SW480 (cell line): ENCODE results near the gene SCFD2.
A peak's percentile ranks its signal among the peaks of the same experiment; 100 is the strongest.

Experiments
- DNase-seq: peaks from one replicate; pipeline ENCODE4 v3.0.0-alpha.2; 2016; ENCODE audit warnings: low spot score

SCFD2 gene

DNA sequence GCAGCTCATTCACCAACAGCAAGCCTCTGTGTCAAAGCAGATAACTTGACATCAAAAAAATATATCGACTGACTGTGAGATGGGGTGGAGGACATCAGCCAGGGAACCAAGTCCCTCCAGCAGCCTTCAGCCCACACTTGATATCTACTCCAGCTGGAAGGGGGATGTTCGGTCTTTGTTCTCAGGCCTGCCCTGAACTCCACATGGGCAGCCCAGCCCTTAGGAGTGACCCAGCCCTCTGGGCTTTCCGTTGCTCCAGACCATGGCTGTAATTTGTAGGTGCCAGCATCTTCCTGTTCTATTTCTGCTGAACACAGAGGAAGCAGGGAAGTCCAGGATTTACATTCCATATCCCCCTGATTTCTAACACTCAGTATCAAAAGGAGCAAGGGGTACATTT is 486.4 kb downstream of the SCFD2 start:
- no peak for DNase-seq

DNA sequence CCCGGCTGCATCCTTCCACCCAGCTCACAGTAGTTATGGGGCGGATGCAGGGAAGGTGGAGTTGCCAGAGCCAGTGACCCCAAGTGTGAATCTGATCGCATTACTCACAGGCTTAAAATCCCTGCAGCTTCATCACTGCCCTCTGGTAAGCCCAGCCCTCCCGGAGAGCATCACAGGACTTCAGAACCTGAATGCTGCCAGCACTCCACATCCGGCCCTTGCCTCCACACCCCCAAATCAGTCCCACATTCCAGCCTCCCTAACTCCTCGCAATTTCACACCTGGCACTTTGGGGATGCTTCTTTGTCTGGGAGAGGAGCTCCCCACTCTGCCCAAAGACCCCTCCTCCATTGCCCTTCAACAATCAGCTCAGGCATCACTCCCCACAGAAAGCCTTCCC is 488.2 kb downstream of the SCFD2 start:
- DNase-seq: no peak

DNA sequence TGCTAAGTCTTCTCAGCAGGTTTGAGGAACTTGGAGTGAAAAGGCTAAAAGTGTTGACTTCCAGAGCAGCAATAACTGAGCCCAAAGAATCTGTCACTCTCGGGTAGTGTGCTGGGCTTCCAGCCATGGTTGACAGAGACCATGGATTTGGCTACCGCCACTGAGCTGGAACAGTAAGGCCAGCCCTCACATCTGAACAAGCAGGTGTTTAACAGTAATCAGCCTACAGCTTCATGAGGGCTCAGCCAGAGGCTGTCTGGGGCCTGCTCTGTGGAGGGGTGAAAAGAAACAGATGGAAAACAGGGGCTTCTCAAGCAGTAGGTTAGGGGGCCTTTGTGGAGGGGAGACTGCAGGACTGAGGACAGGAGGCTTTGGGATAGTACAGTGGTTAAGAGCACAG is 488.8 kb downstream of the SCFD2 start:
- DNase-seq: no peak

DNA sequence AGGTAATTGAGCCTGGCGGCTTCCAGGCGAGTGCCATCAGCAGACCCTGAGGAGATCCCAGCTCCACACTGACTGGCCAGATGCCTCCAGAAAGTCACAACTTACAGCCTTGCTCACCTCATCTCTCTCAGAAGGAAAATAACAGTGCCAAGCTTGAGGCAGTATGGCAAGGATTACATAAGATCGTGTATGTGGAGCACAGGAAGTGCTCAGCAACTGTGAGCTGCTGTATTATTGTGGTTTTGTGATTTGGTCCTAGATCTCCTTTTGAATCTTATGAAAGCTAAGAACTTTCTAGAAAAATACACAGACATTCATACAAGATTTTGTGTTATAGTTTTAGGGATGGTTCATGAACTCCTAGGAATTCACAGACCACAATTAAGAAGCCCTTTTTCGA is 489.8 kb downstream of the SCFD2 start:
- DNase-seq: no peak

DNA sequence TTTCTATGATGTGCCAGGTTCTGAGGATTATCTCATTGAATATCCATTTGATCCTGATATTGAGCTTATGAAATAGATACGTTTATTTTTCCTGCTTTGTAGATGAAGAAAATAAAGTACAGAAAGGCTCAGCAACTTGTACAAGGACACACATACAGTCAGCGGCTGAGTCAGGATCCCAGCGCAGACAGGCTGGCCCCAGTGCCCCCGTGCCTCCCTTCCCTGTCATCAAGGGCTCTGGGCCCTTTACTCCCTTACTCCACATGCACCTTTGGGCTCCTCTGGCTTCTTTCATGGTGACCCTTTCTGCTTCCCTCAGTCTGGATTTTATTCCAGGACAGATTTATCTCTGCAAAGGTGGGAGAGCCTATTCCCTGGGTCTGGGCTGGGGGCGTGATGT is 490.9 kb downstream of the SCFD2 start:
- DNase-seq: no peak

DNA sequence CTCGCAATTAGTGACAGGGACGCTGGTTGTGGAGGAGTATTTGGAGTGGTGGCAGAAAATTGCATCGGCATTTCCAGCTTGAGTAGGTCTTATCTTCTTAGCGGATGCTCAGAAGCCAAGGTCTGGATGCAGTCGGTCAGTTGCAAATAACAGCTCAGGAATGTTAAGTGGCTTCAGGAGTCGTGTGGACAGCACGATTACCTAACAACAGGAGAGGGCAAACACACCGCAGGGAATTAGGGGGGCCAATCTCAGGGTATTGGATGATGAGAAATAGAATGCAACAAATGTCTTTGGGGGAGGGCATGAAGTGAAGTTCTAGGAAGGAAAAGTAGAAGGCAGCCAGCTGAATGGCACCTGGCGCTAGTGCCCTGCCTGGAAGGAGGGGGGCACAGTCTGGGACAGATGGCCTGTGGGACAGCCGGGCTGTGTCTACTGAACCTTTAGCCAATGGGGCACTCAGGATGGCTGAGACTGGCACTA is 492.0 kb downstream of the SCFD2 start:
- no peak for DNase-seq

DNA sequence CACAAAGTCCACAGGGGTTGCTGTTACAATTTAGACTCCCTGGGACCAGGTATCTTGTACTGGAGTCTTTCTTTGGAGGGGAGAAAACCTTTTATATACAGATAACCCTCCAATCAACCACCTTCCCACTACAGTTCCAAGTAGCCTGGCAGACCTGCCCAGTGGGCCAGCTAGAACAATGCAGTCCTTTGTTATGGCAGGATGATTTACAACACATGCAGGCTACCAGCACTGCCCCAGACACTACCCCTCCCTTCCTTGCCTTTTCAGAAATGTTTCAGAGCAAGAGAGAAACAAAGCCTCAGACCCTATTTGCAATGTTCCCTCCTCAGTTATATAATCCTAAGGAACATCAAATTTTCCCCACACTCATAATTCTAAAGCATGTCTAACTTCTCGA is 492.7 kb downstream of the SCFD2 start:
- peak; percentile 81 for DNase-seq

DNA sequence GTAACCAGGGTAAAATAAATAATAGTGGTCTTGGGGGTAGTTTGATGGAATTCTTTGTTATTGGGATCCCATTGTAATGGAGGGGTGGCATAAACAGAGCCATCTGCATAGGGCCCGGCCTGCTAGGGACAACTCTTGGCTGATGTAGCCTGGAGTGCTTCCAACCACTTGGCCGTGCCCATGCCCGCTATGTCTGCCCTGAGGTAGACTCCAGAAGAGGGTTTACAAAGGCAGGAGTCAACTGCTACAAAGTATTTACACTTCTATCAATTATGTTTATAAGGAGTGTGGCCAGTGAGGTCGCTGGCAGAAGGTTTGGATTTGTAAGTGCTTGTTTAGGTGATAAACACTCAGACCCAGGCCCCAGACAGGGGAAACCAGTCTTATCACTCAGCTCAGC is 495.6 kb downstream of the SCFD2 start:
- no peak for DNase-seq

DNA sequence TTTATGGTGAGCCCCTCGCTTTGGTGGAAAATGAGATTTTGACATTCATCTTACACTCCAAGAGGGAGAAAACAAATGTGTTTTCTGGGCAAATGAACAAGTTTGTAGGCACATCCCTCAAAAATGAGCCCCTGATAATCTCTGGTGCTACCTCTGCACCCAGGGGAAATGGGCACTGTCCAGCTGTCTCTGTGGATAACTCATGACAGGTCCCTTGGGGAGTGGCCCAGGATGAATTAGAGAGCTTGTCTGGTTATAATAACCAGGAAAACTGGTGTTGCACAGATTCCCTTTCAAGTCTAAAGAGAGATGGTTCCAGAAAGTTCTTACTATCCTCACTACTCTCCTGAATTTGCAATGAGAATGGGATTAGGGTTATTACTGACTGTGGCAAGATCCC is 496.2 kb downstream of the SCFD2 start:
- no peak for DNase-seq

DNA sequence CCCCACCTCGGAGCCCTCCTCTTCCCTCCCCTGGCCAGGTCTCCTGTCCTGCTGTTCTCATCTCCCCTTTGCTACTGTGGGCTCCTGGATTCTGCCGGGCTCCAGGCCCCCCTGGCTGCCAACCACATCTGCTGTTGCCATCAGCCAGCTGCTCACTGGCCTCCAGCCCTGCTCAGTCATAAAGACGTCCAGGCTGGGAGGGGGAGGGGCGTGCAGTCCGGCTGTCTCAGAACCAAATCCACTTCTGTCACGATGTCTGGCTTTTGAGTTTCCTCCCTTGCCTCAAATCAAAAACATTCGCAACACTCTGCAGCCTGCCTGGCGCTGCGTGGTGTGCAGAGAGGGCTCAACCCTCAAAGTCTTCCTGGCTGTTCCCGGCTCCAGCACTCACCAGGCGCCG is 496.7 kb downstream of the SCFD2 start:
- DNase-seq: no peak

DNA sequence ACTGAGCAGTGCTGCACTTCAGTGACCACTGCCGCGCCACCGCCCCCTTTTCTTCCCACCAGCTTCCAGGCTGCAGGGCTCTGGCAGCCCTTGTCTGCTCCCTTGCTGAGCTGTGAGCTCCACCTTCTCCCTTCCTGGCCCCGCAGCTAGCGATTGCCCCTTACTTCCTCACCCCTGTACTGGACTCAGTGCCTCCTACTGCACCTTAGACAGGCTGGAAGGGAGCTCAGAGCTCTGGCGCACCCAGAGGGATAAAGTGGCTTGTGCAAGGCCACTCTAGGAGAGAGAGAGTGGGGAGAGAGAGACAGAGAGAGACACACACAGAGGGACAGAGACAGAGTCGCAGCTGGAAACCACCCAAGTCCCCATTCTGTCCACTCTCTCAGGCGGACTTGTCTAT is 497.7 kb downstream of the SCFD2 start:
- DNase-seq: no peak

DNA sequence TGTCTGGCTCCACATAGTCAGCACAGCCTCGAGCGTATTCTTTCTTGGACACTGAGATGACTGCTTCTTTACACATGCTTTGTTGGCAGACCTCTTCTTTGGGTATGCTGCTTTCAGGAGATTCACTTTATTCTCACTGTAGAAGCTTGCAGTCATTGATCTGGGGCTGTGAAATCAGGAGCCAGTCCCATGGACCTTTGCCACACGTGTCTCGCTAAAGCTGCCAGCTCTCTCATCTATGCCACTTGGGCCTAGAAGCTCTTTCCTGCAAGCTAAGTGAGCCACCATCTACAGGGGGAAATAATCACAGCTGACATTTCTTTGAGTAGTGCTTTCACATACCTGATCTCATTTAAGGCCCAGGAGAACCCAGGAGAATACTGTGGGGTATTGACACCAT is 498.7 kb downstream of the SCFD2 start:
- no peak for DNase-seq

DNA sequence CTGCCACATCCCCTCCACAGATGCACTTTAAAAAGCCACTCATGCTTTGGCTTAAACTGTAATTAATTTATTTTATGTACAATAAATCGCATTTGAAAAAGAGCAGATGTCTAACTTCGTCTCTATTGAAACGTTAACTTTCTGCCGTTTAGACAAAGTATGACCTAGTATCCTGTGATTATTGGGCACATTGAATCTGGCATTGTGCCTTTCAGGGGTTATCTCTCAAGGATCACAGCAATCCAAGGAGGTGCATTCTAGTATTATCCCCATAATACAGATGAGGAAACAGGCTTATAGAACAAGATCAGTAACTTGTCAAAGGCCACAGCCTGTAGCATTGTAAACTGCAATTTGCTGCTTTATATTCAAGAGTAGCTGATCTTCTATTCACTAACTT is 499.1 kb downstream of the SCFD2 start:
- no peak for DNase-seq

DNA sequence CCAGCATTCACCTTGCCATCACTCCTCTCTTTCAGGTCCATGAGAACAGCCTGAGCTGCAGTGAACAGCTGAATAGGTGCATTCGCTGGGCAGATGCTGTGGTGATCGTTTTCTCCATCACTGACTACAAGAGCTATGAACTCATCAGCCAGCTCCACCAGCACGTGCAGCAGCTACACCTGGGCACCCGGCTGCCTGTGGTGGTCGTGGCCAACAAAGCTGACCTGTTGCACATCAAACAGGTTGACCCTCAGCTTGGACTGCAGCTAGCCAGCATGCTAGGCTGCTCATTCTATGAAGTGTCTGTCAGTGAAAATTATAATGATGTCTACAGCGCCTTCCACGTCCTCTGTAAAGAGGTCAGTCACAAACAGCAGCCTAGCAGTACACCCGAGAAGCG is 500.6 kb downstream of the SCFD2 start:
- no peak for DNase-seq

DNA sequence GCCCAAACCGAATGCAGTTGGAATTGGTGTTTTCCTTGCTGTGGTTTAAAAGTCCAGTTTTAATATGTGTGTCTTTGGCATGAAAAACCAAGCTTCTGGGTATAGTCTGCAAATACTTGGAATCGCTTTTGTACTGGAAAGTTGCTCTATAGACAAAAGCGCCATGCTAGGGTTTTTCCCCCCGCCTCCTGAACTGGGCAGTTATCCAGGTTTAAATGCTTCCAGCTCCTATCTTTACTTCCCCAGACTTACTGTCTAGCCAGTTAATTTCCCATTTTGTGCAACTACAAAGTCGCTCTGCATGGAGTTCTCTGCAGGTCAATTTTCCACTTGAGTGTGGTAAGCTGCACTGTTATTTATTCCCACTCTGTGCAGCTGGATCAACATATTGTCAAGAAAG is 501.1 kb downstream of the SCFD2 start:
- DNase-seq: no peak

DNA sequence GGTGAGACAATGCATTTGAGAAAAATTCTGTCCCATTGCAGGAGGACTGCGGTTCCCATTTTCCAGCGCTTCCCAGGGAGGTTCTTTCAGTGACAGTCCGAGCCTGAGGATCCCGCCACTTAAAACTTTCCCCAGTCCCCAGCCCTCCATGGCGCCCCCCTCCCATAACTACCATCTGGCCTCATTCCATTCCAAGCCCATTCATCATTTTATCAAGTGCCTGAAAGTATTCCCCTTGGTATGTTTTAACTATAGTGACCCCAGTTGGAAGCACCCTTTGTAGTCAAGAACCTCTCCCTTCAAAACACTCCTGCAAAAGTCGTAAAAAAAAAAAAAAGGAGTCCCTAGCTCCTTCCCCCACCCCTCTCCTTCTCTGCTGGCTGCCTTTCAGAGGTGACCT is 502.5 kb downstream of the SCFD2 start:
- no peak for DNase-seq

DNA sequence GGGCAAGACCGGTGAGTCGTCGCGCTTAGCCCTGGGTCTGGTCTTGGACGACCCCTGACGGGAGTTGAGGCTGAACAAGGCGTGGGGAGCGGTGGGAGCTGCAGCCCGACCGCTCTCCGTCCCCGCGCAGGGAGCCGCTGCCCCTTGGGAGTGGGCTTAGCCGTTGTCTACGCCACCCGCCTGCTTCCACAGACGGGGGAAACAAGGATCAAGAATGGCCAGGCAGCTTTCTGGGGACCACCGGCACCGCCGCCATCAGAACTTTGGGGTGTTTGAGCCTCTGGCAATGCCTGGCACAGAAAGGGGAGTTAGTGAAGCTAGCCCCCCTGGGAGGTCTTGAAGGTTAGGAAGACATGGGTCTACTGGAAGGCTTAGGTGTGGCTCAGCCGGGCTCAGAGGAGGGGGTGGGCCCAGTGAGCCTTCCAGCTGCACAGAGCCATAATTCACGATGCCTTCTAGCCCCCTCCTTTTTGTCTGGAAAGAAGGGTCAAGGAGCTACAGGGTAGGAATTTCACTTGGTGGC is 503.2 kb downstream of the SCFD2 start:
- DNase-seq: no peak

DNA sequence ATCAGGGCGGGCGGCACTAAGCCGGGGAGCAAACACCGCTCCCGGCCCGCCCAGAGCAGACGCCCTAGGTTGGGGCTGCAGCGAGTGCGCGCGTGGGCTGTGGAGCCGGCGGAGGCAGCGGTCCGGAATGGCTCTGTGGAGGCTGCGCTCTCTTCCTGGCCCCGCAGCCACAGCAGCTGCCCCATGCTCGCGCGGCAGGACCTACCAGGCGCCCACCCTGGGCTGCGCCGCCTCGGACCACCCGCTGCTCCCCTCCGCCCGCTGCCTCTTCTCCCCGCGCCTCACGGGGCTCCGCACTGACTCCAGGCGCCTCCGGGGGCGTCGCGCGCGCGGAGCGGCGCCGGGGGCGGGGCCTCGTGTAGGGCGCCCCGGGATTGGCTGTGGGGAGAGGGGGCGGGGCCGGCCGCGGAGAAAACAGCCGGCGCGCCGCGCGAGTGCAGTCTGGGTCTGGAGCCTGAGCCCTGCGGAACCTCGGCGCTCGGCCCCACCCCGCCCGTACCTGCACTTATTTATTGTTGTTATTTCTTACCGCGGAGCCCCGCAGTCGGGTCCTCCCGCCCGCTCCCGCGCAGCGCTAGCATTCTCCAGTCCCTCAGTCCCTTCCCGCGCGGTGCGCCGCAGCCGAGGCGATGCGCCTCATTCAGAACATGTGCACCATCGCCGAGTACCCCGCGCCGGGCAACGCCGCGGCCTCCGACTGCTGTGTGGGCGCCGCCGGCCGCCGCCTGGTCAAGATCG is 503.8 kb downstream of the SCFD2 start, which contains the start of gene RASL11B:
RASL11B (plus strand) TSS at position 439 of the 738 bp plus-strand sequence; CDS start at position 630, 191 bp downstream.
- peak; percentile 61 for DNase-seq

DNA sequence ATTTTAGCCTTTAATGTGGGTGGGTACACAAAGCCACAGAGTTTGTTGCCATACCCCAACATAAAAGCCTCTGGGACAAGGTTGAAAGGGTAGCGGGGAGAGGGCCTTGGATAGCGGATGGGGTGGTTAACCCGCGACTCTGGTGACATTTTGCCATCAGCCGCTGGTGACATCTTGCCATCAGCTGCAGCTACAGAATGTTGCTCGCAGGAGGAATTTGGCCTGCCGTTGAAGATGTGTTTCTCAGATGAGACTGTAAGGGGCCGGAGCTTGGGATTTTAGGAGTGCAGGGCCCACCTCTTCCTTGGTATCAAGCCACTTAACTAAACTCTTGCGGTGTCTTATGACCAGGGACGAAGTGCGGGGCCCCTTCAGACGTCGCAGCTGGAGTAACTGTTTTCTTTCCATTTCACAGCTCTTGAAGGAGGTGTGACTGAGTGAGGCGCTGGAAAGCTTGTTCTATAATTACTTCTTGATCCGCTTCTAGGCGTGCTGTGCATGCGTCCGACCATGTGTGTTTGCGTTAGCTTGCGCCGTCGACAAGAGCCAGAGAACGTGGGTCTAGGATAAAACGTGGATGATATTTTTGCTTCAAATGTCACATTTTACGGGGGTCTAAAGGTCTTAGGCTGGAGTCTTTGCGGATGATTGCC is 504.6 kb downstream of the SCFD2 start:
- DNase-seq: no peak

DNA sequence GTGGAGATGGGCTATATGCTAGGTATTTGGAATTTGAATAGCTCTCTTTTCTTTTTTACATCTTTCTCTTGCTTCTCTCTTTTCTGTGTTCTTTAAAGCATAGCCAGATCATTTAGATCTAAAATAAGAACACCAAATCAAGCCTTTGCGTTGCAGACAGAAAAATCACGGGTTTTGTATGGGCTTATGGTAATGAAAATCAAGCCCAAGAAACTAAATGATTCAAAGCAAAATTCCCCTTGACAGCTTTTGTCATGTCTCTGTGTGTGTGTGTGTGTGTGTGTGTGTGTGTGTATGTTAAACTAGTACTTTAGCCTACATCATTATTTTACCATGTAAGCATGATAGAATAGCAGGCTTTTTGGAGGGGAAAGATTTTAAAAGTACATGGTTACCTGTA is 505.5 kb downstream of the SCFD2 start:
- no peak for DNase-seq

DNA sequence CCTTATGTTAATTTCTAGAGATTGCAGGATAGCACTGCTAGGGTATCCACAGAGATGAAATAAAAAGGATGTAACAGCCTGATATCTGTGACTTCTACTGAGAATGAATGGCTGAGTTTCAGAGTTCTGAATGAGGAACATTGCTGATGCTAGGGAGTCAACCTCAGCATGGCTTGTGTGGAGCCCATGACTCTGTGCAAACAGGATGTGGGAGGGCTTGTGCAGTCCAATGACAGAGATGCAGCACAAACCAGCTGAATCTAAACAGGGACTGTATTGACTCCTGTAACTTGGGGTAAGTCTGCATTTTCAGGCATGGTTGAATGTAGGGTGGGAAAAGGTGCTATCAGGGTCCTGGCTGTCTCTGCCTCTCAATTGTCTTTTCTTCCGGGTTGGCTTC is 509.1 kb downstream of the SCFD2 start:
- DNase-seq: no peak

DNA sequence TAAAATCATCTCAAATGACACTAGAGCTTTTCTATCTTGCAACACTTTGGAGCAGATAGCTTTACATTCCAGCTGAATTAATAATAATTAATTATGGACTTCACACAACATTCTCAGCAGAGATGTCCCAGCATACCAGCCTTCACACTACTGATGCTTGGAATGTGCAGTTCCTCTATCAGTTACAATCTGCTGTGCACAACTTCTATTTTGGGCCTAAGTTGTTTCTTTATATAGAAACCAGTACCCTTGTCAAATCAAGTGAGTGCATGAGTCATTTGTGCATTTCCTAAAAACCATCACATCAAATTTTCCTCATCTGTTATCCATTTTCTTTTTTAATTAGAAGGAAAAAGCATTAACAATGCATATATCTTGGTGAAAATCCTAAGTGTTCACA is 512.5 kb downstream of the SCFD2 start:
- DNase-seq: no peak

DNA sequence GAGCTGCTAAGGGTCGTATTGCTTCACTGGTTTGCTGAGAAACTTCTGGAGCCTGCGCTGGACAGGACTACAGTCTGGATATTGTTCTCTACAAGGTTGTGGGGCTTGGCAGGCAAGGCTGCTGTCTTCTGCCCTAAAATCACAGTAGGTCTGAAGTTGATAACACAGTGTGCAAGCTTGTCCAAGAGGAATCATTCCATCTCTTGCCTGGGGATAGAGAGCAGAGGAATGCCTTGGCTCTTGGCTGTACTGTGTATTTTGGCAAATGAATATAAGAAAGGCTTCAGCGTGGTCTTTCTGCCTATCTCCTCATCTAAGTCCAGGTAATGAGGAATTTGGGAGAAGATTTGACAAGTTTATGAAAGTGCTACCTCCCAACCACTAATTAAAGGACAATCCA is 513.1 kb downstream of the SCFD2 start:
- no peak for DNase-seq

DNA sequence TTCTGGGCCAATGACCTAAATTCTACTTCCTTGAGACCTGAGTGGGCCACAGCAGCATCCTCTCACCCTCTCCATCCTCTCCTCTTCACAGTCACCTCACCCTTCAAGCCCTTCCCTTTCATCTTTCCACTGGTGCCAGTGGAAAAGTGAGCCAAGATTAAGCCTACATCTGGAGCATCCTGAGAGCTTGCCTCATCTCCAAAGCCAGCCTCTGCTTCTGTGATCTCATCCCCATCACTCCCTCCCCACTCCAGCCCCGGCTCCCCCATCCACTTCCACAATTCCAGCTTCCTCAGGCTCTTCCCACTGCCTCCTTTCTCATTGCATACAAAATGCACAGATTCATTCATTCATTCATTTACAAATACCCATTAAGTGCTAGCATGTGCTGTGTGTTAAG is 513.8 kb downstream of the SCFD2 start:
- no peak for DNase-seq
